ENCODE results near the gene PNPLA3.

The PNPLA3 gene, protein sequence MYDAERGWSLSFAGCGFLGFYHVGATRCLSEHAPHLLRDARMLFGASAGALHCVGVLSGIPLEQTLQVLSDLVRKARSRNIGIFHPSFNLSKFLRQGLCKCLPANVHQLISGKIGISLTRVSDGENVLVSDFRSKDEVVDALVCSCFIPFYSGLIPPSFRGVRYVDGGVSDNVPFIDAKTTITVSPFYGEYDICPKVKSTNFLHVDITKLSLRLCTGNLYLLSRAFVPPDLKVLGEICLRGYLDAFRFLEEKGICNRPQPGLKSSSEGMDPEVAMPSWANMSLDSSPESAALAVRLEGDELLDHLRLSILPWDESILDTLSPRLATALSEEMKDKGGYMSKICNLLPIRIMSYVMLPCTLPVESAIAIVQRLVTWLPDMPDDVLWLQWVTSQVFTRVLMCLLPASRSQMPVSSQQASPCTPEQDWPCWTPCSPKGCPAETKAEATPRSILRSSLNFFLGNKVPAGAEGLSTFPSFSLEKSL

DNA sequence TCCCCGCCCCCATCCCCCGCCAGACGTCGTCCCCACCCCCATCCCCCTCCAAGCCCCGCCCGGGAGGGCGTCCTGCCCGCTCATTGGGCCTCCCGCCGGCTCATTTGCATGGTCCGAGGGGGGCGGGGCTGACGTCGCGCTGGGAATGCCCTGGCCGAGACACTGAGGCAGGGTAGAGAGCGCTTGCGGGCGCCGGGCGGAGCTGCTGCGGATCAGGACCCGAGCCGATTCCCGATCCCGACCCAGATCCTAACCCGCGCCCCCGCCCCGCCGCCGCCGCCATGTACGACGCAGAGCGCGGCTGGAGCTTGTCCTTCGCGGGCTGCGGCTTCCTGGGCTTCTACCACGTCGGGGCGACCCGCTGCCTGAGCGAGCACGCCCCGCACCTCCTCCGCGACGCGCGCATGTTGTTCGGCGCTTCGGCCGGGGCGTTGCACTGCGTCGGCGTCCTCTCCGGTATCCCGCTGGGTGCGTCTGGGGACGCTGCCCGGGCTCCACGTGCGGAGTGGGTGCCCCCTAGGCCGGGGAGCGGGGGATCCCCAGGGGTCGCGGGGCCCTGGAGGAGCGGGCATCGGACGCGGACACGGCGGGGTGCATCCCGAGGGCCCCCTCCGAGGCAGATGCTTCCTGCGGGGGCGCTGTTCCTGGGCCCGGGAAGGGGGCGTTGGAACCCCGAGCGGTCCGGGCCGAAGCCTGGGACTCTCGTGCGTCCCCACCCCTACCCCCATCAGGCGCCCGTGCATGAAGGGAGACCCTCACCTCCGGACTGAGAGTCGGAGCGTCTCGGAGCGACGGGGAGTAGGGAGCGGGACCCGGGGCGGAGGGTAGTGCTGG, at the start of gene PNPLA3:
TSS of gene PNPLA3 (plus strand) at position 175 of the 834 bp plus-strand sequence. CDS start at position 282, 107 bp downstream.
- Histone ChIP-seq H3K79me2 (ENCODE audit: insufficient read depth, low read depth) (no peaks in the 10 kb centered on the region), H3K4me2 (no peak within 1 kb of the TSS), H3K9ac (no peak within 1 kb of the TSS), H3K27ac (no peak within 1 kb of the TSS), H2AFZ (ENCODE audit: low read depth) (peak within 1 kb of the TSS; percentile 47; the same call in 1 of the 2 replicates), H3K4me1 (ENCODE audit: low read depth, poor library complexity, severe bottlenecking) (no peaks in the 10 kb centered on the region), H4K20me1 (ENCODE audit: insufficient read depth) (no peaks in the 10 kb centered on the region), H3K27me3 (ENCODE audit: insufficient read depth, low read depth) (peaks cover 27% of the 10 kb centered on the region; the same call in 1 of the 2 replicates), H3K36me3 (ENCODE audit: insufficient read depth) (no peaks in the 10 kb centered on the region), H3K4me3 (IDR thresholded peaks at IDR 0.05; ENCODE audit: insufficient read depth, low read depth, low read length) (no peak within 1 kb of the TSS)
- TF ChIP-seq, protein P1, sequence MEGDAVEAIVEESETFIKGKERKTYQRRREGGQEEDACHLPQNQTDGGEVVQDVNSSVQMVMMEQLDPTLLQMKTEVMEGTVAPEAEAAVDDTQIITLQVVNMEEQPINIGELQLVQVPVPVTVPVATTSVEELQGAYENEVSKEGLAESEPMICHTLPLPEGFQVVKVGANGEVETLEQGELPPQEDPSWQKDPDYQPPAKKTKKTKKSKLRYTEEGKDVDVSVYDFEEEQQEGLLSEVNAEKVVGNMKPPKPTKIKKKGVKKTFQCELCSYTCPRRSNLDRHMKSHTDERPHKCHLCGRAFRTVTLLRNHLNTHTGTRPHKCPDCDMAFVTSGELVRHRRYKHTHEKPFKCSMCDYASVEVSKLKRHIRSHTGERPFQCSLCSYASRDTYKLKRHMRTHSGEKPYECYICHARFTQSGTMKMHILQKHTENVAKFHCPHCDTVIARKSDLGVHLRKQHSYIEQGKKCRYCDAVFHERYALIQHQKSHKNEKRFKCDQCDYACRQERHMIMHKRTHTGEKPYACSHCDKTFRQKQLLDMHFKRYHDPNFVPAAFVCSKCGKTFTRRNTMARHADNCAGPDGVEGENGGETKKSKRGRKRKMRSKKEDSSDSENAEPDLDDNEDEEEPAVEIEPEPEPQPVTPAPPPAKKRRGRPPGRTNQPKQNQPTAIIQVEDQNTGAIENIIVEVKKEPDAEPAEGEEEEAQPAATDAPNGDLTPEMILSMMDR (conservative IDR thresholded peaks at IDR 0.05; ENCODE audit: low read depth, low read length) = no peak

DNA sequence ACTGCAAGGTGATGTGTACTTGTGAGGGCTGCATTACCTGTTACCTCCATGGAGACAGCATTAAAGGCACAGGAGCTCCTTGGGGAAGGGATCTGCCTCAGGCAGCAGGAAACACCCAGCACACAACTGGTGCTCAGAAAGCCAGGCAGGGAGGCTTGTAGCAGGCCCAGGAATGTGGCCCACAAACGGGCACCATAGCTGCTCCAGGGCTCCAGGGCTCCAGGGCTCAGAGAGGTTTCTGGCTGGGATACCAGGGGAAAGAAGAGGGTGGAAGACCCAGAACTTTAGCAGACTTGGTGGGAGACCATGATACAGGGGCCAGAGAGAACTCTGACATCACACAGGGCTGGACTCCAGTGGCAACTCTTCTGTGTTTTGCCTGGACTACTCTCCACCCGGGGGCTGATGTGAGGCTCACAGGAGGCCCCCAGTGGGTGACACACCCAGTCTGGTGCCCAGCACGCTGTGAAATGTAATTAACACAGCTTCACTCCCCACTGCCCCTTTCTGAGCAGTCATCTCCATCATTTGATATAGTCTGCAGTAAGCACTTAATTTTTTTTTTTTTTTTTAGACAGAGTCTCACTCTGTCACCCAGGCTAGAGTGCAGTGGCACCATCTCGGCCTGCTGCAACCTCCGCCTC, 46.6 kb upstream of the PNPLA3 start:
- no peak overlapping the region for H3K4me3 ChIP-seq (IDR thresholded peaks at IDR 0.05; ENCODE audit: insufficient read depth, low read depth, low read length)
- no peaks in the 10 kb centered on the region for H3K4me1 ChIP-seq (ENCODE audit: low read depth, poor library complexity, severe bottlenecking)
- H3K79me2 ChIP-seq (ENCODE audit: insufficient read depth, low read depth) = no peaks in the 10 kb centered on the region
- no peak overlapping the region for H3K9ac ChIP-seq
- no peak overlapping the region for H3K4me2 ChIP-seq
- no peaks in the 10 kb centered on the region for H4K20me1 ChIP-seq (ENCODE audit: insufficient read depth)
- peaks cover 4% of the 10 kb centered on the region; the same call in 1 of the 2 replicates for H3K27me3 ChIP-seq (ENCODE audit: insufficient read depth, low read depth)
- no peak overlapping the region for H3K27ac ChIP-seq
- no peaks in the 10 kb centered on the region for H3K36me3 ChIP-seq (ENCODE audit: insufficient read depth)
- H2AFZ ChIP-seq (ENCODE audit: low read depth) = no peak overlapping the region
- TF ChIP-seq, protein P1 (conservative IDR thresholded peaks at IDR 0.05; ENCODE audit: low read depth, low read length) = no peak

GRCh38 chr22:43878079-43878795, 45.4 kb upstream of the PNPLA3 start:
- no peaks in the 10 kb centered on the region for H3K36me3 ChIP-seq (ENCODE audit: insufficient read depth)
- no peaks in the 10 kb centered on the region for H3K4me1 ChIP-seq (ENCODE audit: low read depth, poor library complexity, severe bottlenecking)
- H4K20me1 ChIP-seq (ENCODE audit: insufficient read depth) = no peaks in the 10 kb centered on the region
- no peak overlapping the region for H3K4me3 ChIP-seq (IDR thresholded peaks at IDR 0.05; ENCODE audit: insufficient read depth, low read depth, low read length)
- H3K79me2 ChIP-seq (ENCODE audit: insufficient read depth, low read depth) = no peaks in the 10 kb centered on the region
- H2AFZ ChIP-seq (ENCODE audit: low read depth) = no peak overlapping the region
- H3K4me2 ChIP-seq = no peak overlapping the region
- TF ChIP-seq, protein P1 (conservative IDR thresholded peaks at IDR 0.05; ENCODE audit: low read depth, low read length) = no peak
- no peak overlapping the region for H3K27ac ChIP-seq
- H3K27me3 ChIP-seq (ENCODE audit: insufficient read depth, low read depth) = peaks cover 4% of the 10 kb centered on the region; the same call in 1 of the 2 replicates
- no peak overlapping the region for H3K9ac ChIP-seq
